GM12878 (cell line): ENCODE results near the gene OLFM2. TPM values are rescaled to one million over a fixed set of nuclear protein-coding genes. Genes with fewer than 3 reads are reported as not detected.

Source experiments
- ATAC-seq: fragments of 200-7000 bp; cut with Tn5 transposase; 3 replicates; pipeline ENCODE4 v1.9.1; 2020; ENCODE audit warnings: mild to moderate bottlenecking, moderate library complexity
- BruUV-seq: library from RNA; stranded (reverse); fragments of 400-500 nt; replicated peaks from 2 replicates; lab custom pipeline; 2021; lab: Mats Ljungman, UMichigan
- CTCF ChIA-PET: fragments of 300-600 bp; sonication (Branson Sonifier 250); formaldehyde crosslinking; extraction: SDS; loops from one replicate; lab custom pipeline; 2021; ENCODE audit warnings: inconsistent platforms; lab: Yijun Ruan, JAX
- POLR2A ChIA-PET: fragments of 350-600 bp; formaldehyde crosslinking; extraction: SDS; loops from one replicate; lab custom pipeline; 2021; ENCODE audit warnings: inconsistent platforms; lab: Charles Lee
- RAD21 ChIA-PET: fragments of 300-600 bp; sonication (Branson Sonifier 250); formaldehyde crosslinking; loops from one replicate; lab custom pipeline; 2023; ENCODE audit warnings: antibody characterized with exemption; ENCODE audit not compliant: unreplicated experiment; lab: Charles Lee
- SMC1A ChIA-PET: fragments of 300-600 bp; sonication (Branson Sonifier 250); formaldehyde crosslinking; loops from one replicate; lab custom pipeline; 2023; ENCODE audit not compliant: unreplicated experiment, uncharacterized antibody; lab: Charles Lee
- DNase-seq: peaks from one replicate; pipeline ENCODE4 v3.0.0-alpha.2; 2011; ENCODE audit warnings: low read depth, low spot score
- FAIRE-seq: peaks from 3 replicates; lab custom pipeline; 2011; peaks lifted over from hg19 to GRCh38; lab: Jason Lieb, UNC
- H2AFZ ChIP-seq: 2 replicates; pipeline ENCODE4 v1.6.0; 2011; ENCODE audit warnings: low read depth, low read length, control low read depth; ENCODE audit not compliant: control insufficient read depth
- H3K27ac ChIP-seq: 2 replicates; pipeline ENCODE4 v1.5.1; 2011; ENCODE audit warnings: control low read depth; ENCODE audit not compliant: control insufficient read depth, insufficient read depth
- H3K27me3 ChIP-seq, 2 experiments: replicated peaks in 1 of 2; 2 replicates each; pipeline versions ENCODE4 v1.6.0 to v1.6.1; 2011; ENCODE audit warnings: low read length in 1 of 2; ENCODE audit not compliant: control insufficient read depth in 2 of 2, insufficient read depth in 2 of 2
- H3K36me3 ChIP-seq, 2 experiments: 2 replicates each; pipeline ENCODE4 v1.5.1; 2011; ENCODE audit warnings: low read length in 1 of 2; ENCODE audit not compliant: control insufficient read depth in 2 of 2, insufficient read depth in 2 of 2
- H3K4me1 ChIP-seq: 2 replicates; pipeline ENCODE4 v1.6.1; 2011; ENCODE audit warnings: mild to moderate bottlenecking, low read length, moderate library complexity, mixed read lengths; ENCODE audit not compliant: control insufficient read depth, insufficient read depth
- H3K4me2 ChIP-seq: 2 replicates; pipeline ENCODE4 v1.6.0; 2011; ENCODE audit warnings: control low read depth; ENCODE audit not compliant: control insufficient read depth, insufficient read depth
- H3K4me3 ChIP-seq: fragments of 200-600 bp; sonication (generic); 2 replicates; pipeline ENCODE4 v1.5.1; 2016
- H3K79me2 ChIP-seq: 2 replicates; pipeline ENCODE4 v1.6.0; 2011; ENCODE audit warnings: low read length; ENCODE audit not compliant: control insufficient read depth, insufficient read depth
- H3K9ac ChIP-seq: 2 replicates; pipeline ENCODE4 v1.8.0; 2011; ENCODE audit warnings: low read length, control low read depth, mixed read lengths; ENCODE audit not compliant: control insufficient read depth, insufficient read depth
- H3K9me3 ChIP-seq: replicated peaks from 3 replicates; pipeline ENCODE4 v1.5.1; 2011; ENCODE audit warnings: mild to moderate bottlenecking, low read length; ENCODE audit not compliant: control insufficient read depth, insufficient read depth
- H4K20me1 ChIP-seq: 2 replicates; pipeline ENCODE4 v1.6.0; 2011; ENCODE audit not compliant: control insufficient read depth, insufficient read depth
- GABPA ChIP-seq: IDR thresholded peaks from 2 replicates; pipeline ENCODE4 v1.6.1; 2014; ENCODE audit warnings: antibody characterized with exemption, low read depth, mild to moderate bottlenecking, inconsistent platforms
- HCFC1 ChIP-seq: fragments of 150-350 bp; IDR thresholded peaks from 2 replicates; pipeline ENCODE4 v1.6.1; 2014; ENCODE audit warnings: low read length
- NBN ChIP-seq: fragments of 450-650 bp; IDR thresholded peaks from 2 replicates; pipeline ENCODE4 v1.6.1; 2016
- NFIC ChIP-seq: IDR thresholded peaks from 2 replicates; pipeline ENCODE4 v1.6.1; 2012; ENCODE audit warnings: low read depth, mild to moderate bottlenecking, inconsistent platforms, low read length, moderate library complexity
- NR2C1 ChIP-seq: fragments of 450-650 bp; IDR thresholded peaks from 2 replicates; pipeline ENCODE4 v1.6.1; 2017; ENCODE audit warnings: antibody characterized with exemption, mild to moderate bottlenecking, moderate library complexity
- ZNF622 ChIP-seq: fragments of 450-650 bp; IDR thresholded peaks from 2 replicates; pipeline ENCODE4 v1.6.1; 2017; ENCODE audit warnings: mild to moderate bottlenecking, inconsistent platforms
- WGBS: methylation state at CpG from one replicate; pipeline ENCODE4 v1.1.6; 2016; ENCODE audit warnings: low lambda C conversion rate; ENCODE audit not compliant: insufficient replicate concordance, insufficient coverage; ENCODE audit errors: missing lambda C conversion rate; 5-methylcytosine and 5-hydroxymethylcytosine counted together
- in situ Hi-C: fragments of 300-500 bp; cut with MboI; formaldehyde crosslinking; loops from 9 replicates; pipeline ENCODE4 v1.14.3; 2018; ENCODE audit warnings: mixed read lengths
- intact Hi-C: fragments of 100-400 bp; cut with micrococcal nuclease; formaldehyde crosslinking; loops from one replicate; pipeline ENCODE4 v1.14.2; 2022; ENCODE audit not compliant: unreplicated experiment
- polyA plus RNA-seq, 11 experiments: library from polyadenylated mRNA; depleted of rRNA in 4 of 11; unstranded in 6 of 11; stranded (reverse) in 5 of 11; fragments of >200 nt; fragmentation: Nextera tagmentation in 4 of 11; fragmentation: Illumina TruSeq in 1 of 11; extraction: Ambion mirVana in 4 of 11; extraction: Trizol in 1 of 11; gene quantifications; 1 replicate in 1 of 11; 2 replicates in 10 of 11; pipeline versions ENCODE4 v1.2.1 to v1.2.3, GENCODE V29; 2011 to 2016; ENCODE audit warnings: inconsistent platforms in 2 of 11, missing spikeins in 2 of 11, low read depth in 1 of 11
- total RNA-seq, 4 experiments: library from RNA; depleted of rRNA in 3 of 4; stranded (reverse); fragments of >200 nt in 3 of 4; fragmentation: Illumina TruSeq in 1 of 4; extraction: Trizol in 1 of 4; gene quantifications; 2 replicates each; pipeline versions ENCODE4 v1.2.1 to v1.2.3, GENCODE V29; 2013 to 2021

Gene OLFM2
- total and polyA plus RNA-seq, 10 of the 15 experiments (the other 5 are each of a cell fraction or from before 2014, with no cell fraction given) = 0.07 to 3.5 (median 0.27) TPM; not detected in 5

DNA sequence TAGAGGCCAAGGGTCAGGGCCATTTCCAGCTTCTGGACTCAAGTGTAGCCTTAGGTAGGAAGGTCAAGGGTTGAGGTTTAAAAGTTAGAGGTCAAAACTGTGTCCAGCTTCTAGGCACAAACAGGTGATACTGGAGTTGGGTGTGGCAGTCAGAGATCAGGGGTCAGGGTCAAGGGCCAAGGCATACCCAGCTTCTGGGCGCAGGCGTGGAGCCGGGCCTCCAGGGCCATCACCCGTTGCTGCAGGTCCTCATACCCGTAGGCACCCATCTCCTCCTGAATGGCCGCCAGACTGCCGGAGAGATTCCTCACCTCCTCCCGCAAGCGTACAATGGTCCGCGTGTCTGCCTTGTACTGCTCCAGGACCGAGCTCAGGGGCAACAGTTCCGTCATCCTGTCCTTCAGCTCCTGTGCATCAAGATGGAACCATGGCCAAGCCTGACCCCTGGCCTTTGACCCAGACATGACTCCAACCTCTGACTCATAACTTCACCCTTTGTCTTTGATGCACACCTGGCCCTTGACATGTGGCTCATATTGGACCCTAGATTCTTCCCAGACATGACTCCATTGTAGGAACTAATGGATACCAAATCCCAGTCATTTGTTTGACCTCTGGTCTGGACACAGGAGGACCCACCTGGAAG lies 79.1 kb downstream of the OLFM2 start:
- no peaks in the 10 kb centered on the region for H3K27me3 ChIP-seq
- ChIA-PET POLR2A (interaction anchor here (1.3 kb wide), 1 partner anchor 30 kb away, joined by 3 read pairs; the partner anchor contains the start of gene UBL5), RAD21 (no interaction called here), SMC1A (no interaction called here), CTCF (interaction anchor here (0.8 kb wide), 1 partner anchor 10 kb away, joined by 3 read pairs; no protein-coding TSS in a partner anchor)
- H2AFZ ChIP-seq = no peak overlapping the region
- no peak overlapping the region for H3K9ac ChIP-seq
- peaks cover 16% of the 10 kb centered on the region for H3K4me1 ChIP-seq
- DNase-seq = no peak
- H3K4me3 ChIP-seq = no peak overlapping the region
- intact Hi-C loops (no loop called here), in situ Hi-C loops (no loop called here)
- H3K36me3 ChIP-seq = no peaks in the 10 kb centered on the region
- no peaks in the 10 kb centered on the region for H3K9me3 ChIP-seq
- no peaks in the 10 kb centered on the region for H3K79me2 ChIP-seq
- no TSS peak for BruUV-seq
- TF ChIP-seq GABPA (no peak), NBN (no peak), NR2C1 (0 out of 2 replicates have a peak, but pooled peaks have one; percentile 9)
- FAIRE-seq = no peak
- WGBS = 97% methylated on average over 13 of the region's 13 CpGs
- ATAC-seq = no peak
- H3K4me2 ChIP-seq = no peak overlapping the region; the same call in 1 of the 2 replicates
- H3K27ac ChIP-seq = no peak overlapping the region
- H4K20me1 ChIP-seq = no peaks in the 10 kb centered on the region

DNA sequence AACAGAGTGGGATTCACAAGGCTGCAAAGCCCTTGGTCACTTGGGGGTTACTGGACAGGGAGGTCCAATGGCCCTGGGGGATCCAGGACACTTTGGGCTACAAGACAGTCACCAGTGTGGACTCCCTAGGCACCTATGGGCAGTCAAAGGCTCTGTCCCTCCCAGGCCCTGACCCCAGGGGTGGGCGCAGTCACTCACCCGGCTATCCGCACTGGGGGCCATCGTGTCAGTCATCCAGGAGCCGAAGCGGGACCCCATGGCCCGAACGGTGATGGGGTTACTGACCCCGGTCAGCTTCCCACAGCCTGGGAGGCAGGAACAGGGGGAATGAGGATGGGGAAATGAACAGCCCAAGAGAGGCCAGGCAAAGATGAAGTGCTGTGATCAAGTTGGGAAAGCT lies 79.7 kb downstream of the OLFM2 start:
- Histone ChIP-seq H3K9me3 (no peaks in the 10 kb centered on the region), H3K4me2 (no peak overlapping the region), H2AFZ (no peak overlapping the region), H3K27me3 (no peaks in the 10 kb centered on the region), H3K9ac (no peak overlapping the region), H3K4me3 (no peak overlapping the region), H3K4me1 (peaks cover 16% of the 10 kb centered on the region), H3K27ac (no peak overlapping the region), H3K79me2 (no peaks in the 10 kb centered on the region), H4K20me1 (no peaks in the 10 kb centered on the region), H3K36me3 (no peaks in the 10 kb centered on the region)
- FAIRE-seq = no peak
- TF ChIP-seq HCFC1 (no peak), NFIC (no peak), ZNF622 (no peak)
- BruUV-seq = no TSS peak
- ATAC-seq = no peak
- ChIA-PET CTCF (interaction anchor here (0.8 kb wide), 1 partner anchor 9 kb away, joined by 3 read pairs; no protein-coding TSS in a partner anchor), SMC1A (no interaction called here), RAD21 (no interaction called here), POLR2A (no interaction called here)
- in situ Hi-C loops (no loop called here), intact Hi-C loops (no loop called here)
- WGBS = 88% methylated on average over 9 of the region's 9 CpGs
- no peak for DNase-seq
